ENCODE results near the gene PROM1.

The PROM1 gene

DNA sequence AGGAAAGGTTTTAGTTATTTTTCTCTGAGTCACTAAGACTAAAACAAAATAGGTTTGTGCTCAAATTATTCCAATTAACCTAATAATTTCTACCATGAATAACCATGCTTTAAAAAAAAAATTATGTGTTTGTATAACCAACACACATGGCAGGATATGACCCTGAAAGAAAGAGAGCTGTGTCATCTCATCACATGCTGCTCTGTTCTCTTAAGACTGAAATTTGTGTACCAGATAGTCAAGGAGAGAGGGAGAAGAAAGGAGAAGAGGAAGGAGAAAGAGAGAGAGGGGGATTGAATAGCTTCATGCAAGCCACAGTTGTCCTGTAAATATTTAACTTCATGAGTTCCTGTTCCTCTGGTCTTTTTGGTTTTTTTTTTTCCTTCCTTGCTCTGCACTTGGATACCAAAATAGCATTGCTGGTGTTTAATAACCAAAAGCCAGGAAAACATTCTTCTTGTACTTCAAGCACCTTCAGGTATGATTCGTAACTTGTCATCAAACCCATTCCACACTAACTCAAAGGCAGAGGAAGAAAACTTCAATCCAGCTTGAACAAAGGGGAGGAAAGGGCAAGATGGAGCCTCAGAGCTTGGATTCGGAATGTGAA lies 6.4 kb upstream of the PROM1 start:
- TF ChIP-seq, protein P1, sequence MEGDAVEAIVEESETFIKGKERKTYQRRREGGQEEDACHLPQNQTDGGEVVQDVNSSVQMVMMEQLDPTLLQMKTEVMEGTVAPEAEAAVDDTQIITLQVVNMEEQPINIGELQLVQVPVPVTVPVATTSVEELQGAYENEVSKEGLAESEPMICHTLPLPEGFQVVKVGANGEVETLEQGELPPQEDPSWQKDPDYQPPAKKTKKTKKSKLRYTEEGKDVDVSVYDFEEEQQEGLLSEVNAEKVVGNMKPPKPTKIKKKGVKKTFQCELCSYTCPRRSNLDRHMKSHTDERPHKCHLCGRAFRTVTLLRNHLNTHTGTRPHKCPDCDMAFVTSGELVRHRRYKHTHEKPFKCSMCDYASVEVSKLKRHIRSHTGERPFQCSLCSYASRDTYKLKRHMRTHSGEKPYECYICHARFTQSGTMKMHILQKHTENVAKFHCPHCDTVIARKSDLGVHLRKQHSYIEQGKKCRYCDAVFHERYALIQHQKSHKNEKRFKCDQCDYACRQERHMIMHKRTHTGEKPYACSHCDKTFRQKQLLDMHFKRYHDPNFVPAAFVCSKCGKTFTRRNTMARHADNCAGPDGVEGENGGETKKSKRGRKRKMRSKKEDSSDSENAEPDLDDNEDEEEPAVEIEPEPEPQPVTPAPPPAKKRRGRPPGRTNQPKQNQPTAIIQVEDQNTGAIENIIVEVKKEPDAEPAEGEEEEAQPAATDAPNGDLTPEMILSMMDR (IDR thresholded peaks at IDR 0.05; ENCODE audit: low read depth, low read length): no peak
- Histone ChIP-seq H3K9me3 (ENCODE audit: severe bottlenecking) (no peaks in the 10 kb centered on the region), H3K27ac (no peak overlapping the region), H3K36me3 (no peaks in the 10 kb centered on the region), H3K4me3 (ENCODE audit: low read depth, low read length) (no peak overlapping the region), H3K27me3 (ENCODE audit: insufficient read depth, low read depth, severe bottlenecking) (no peaks in the 10 kb centered on the region)
- DNase-seq: no peak

GRCh38 chr4:16089156-16089555 lies 5.3 kb upstream of the PROM1 start:
- Histone ChIP-seq H3K9me3 (ENCODE audit: severe bottlenecking) (no peaks in the 10 kb centered on the region), H3K27me3 (ENCODE audit: insufficient read depth, low read depth, severe bottlenecking) (no peaks in the 10 kb centered on the region), H3K36me3 (no peaks in the 10 kb centered on the region), H3K4me3 (ENCODE audit: low read depth, low read length) (no peak overlapping the region), H3K27ac (no peak overlapping the region)
- TF ChIP-seq, protein P1 (IDR thresholded peaks at IDR 0.05; ENCODE audit: low read depth, low read length): no peak
- no peak for DNase-seq

DNA sequence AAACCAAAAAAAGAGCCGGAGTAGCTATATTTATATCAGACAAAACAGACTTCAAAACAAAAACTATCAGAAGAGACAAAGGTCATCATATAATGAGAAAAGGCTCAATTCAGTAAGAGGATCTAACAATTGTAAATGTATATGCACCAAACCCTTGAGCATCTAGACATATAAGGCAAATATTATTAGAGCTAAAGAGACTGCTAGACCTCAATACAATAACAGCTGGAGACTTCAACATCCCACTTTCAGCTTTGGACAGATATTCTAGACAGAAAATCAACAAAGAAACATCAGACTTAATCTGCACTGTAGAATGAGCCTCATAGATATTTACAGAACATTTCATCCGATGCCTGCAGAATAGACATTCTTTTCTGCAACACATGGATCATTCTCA lies 4.8 kb upstream of the PROM1 start:
- H3K27me3 ChIP-seq (ENCODE audit: insufficient read depth, low read depth, severe bottlenecking): no peaks in the 10 kb centered on the region
- no peak overlapping the region for H3K27ac ChIP-seq
- H3K9me3 ChIP-seq (ENCODE audit: severe bottlenecking): no peaks in the 10 kb centered on the region
- TF ChIP-seq, protein P1 (IDR thresholded peaks at IDR 0.05; ENCODE audit: low read depth, low read length): no peak
- no peak overlapping the region for H3K4me3 ChIP-seq (ENCODE audit: low read depth, low read length)
- no peaks in the 10 kb centered on the region for H3K36me3 ChIP-seq
- DNase-seq: no peak

DNA sequence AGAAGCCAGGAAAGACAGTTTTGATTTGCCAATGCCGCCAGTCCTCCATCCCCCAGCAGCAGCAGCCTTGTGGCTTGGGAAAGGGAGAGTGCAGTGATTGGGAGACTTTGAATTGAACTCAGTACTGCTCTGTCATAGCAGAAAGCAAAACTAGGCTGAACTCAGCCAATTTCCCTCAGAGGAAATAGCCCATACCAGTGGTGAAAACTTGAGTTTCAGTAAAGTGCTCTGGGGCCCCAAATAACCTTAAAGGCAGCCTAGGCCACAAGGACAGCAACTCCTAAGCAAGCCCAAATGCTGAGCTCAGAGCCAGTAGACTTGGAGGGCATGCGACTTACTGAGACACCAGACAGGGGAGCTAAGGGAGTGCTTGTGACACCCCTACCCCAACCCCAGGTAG lies 2.0 kb upstream of the PROM1 start:
- Histone ChIP-seq H3K27me3 (ENCODE audit: insufficient read depth, low read depth, severe bottlenecking) (no peaks in the 10 kb centered on the region), H3K27ac (no peak overlapping the region), H3K9me3 (ENCODE audit: severe bottlenecking) (no peaks in the 10 kb centered on the region), H3K4me3 (ENCODE audit: low read depth, low read length) (no peak overlapping the region), H3K36me3 (peaks cover 22% of the 10 kb centered on the region)
- TF ChIP-seq, protein P1 (IDR thresholded peaks at IDR 0.05; ENCODE audit: low read depth, low read length): no peak
- DNase-seq: no peak

GRCh38 chr4:16082426-16083240 lies 1.2 kb downstream of the PROM1 start:
- Histone ChIP-seq H3K9me3 (ENCODE audit: severe bottlenecking) (no peaks in the 10 kb centered on the region), H3K4me3 (ENCODE audit: low read depth, low read length) (peak overlapping the region; percentile 82), H3K36me3 (peaks cover 41% of the 10 kb centered on the region), H3K27ac (peak overlapping the region; percentile 94), H3K27me3 (ENCODE audit: insufficient read depth, low read depth, severe bottlenecking) (no peaks in the 10 kb centered on the region)
- TF ChIP-seq, protein P1 (IDR thresholded peaks at IDR 0.05; ENCODE audit: low read depth, low read length): no peak
- DNase-seq: peak; percentile 56
